NCI-H187 treated with DMSO at 0.1 percent for 48 hours (cell line): ENCODE data around the gene LTBP1.

Experiments
- DNase-seq: peaks from one replicate; lab custom pipeline; 2025; lab: John Stamatoyannopoulos, UW

LTBP1 gene

GRCh38 chr2:33197198-33197938 is 250.6 kb downstream of the LTBP1 start:
- DNase-seq, result no peak

- DNase-seq, result no peak
Measured at GRCh38 chr2:33202641-33203522, 256.1 kb downstream of the LTBP1 start.

- DNase-seq, result no peak
Measured at GRCh38 chr2:33204945-33205344, 258.2 kb downstream of the LTBP1 start.

GRCh38 chr2:33205693-33206434 is 259.1 kb downstream of the LTBP1 start:
- DNase-seq, result no peak

GRCh38 chr2:33207151-33207740 is 260.5 kb downstream of the LTBP1 start:
- no peak for DNase-seq

- DNase-seq, result no peak
Measured at GRCh38 chr2:33208400-33208799, 261.6 kb downstream of the LTBP1 start.

- no peak for DNase-seq
Measured at GRCh38 chr2:33209976-33210375, 263.2 kb downstream of the LTBP1 start.

GRCh38 chr2:33210626-33211025 is 263.9 kb downstream of the LTBP1 start:
- no peak for DNase-seq

GRCh38 chr2:33212151-33212550 is 265.4 kb downstream of the LTBP1 start:
- no peak for DNase-seq

- no peak for DNase-seq
Measured at GRCh38 chr2:33213244-33213643, 266.5 kb downstream of the LTBP1 start.

- no peak for DNase-seq
Measured at GRCh38 chr2:33213648-33214047, 266.9 kb downstream of the LTBP1 start.

GRCh38 chr2:33214436-33214835 is 267.7 kb downstream of the LTBP1 start:
- no peak for DNase-seq

GRCh38 chr2:33214857-33215256 is 268.1 kb downstream of the LTBP1 start:
- DNase-seq, result no peak

GRCh38 chr2:33215299-33215698 is 268.5 kb downstream of the LTBP1 start:
- no peak for DNase-seq

GRCh38 chr2:33215983-33216382 is 269.2 kb downstream of the LTBP1 start:
- DNase-seq, result no peak

GRCh38 chr2:33216508-33217182 is 269.9 kb downstream of the LTBP1 start:
- DNase-seq, result no peak

- no peak for DNase-seq
Measured at GRCh38 chr2:33217406-33217805, 270.7 kb downstream of the LTBP1 start.

- no peak for DNase-seq
Measured at GRCh38 chr2:33219114-33219513, 272.4 kb downstream of the LTBP1 start.

GRCh38 chr2:33219850-33220275 is 273.1 kb downstream of the LTBP1 start:
- no peak for DNase-seq

- DNase-seq, result no peak
Measured at GRCh38 chr2:33220533-33220932, 273.8 kb downstream of the LTBP1 start.

GRCh38 chr2:33221046-33221784 is 274.5 kb downstream of the LTBP1 start:
- DNase-seq, result no peak
